Measurements from ENCODE around the gene C22orf39.

Gene C22orf39

DNA sequence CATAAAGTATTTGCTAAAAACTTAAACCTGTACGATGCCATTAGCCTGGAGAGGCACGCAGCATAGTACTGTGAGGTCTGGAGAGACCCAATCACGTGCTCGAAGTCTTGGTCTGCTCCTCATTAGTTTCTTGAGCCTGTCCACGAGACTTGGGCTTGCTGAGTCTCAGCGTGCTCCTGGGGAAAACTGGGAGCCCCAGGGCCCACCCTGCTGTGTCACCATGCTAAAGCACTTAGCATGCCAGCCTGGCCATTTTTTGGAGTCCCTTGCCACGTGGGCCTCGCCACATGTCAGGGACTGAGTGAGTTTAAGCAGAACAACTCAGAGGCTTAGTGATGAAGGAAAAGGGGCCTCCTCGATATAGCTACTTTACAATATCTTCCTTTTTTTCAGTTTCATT lies 34.8 kb upstream of the C22orf39 start:
- ChIA-PET CTCF (interaction anchor here (1.7 kb wide), 1 partner anchor 19 kb away, joined by 4 read pairs; no protein-coding TSS in a partner anchor), POLR2A (no interaction called here)
- DNase-seq (ENCODE audit: extremely low spot score) = no peak
- TF ChIP-seq, protein P1, sequence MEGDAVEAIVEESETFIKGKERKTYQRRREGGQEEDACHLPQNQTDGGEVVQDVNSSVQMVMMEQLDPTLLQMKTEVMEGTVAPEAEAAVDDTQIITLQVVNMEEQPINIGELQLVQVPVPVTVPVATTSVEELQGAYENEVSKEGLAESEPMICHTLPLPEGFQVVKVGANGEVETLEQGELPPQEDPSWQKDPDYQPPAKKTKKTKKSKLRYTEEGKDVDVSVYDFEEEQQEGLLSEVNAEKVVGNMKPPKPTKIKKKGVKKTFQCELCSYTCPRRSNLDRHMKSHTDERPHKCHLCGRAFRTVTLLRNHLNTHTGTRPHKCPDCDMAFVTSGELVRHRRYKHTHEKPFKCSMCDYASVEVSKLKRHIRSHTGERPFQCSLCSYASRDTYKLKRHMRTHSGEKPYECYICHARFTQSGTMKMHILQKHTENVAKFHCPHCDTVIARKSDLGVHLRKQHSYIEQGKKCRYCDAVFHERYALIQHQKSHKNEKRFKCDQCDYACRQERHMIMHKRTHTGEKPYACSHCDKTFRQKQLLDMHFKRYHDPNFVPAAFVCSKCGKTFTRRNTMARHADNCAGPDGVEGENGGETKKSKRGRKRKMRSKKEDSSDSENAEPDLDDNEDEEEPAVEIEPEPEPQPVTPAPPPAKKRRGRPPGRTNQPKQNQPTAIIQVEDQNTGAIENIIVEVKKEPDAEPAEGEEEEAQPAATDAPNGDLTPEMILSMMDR (IDR thresholded peaks at IDR 0.05; ENCODE audit: control extremely low read depth, extremely low read depth, low read depth, missing control alignments) = no peak

DNA sequence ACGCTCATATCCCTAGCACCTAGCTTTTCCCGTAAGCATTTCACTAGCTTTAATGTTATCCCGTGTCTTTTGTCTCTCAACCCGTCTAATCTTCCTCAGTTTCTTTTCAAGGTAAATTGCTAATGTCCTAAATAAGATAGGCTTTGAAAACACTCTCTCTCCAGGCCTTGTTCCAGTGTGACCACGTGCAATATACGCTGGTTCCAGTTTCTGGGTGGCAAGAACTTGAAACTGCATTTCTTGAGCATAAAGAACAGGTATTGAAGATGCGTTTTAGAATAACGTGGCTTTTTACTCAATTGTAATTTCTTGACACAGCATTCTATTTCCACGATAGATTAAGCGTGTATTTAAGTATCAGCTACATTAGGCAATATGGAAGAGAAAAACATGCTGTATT lies 33.3 kb upstream of the C22orf39 start:
- DNase-seq (ENCODE audit: extremely low spot score) = no peak
- ChIA-PET CTCF (interaction anchor here (1.5 to 1.7 kb wide), 2 partner anchors 14 to 149 kb away, joined by 4 to 6 read pairs; no protein-coding TSS in a partner anchor), POLR2A (no interaction called here)
- TF ChIP-seq, protein P1 (IDR thresholded peaks at IDR 0.05; ENCODE audit: control extremely low read depth, extremely low read depth, low read depth, missing control alignments) = no peak

DNA sequence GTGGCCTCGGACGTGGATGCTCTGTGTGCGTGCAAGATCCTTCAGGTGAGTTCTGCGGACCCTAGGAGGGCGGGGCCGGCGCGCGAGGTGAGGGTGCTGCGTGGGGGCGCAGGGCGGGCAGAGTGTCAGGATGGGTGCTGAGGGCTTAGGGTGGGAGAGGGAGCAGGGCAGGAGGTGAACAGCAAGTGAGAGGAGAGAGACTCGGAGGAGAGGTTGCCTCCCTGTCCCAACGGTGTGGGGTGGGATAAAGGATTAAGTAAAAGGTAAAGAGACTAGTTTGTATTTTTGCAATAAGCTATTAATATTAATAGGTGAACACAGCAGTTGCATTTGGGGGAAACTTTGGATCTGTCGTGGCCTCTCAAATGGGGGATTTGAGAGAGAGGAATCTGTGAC lies 32.7 kb upstream of the C22orf39 start:
- POLR2A ChIA-PET = interaction anchor here (1.0 kb wide), 1 partner anchor 33 kb away, joined by 4 read pairs; the partner anchor contains the start of gene C22orf39
- no peak for DNase-seq (ENCODE audit: extremely low spot score)
- TF ChIP-seq, protein P1 (IDR thresholded peaks at IDR 0.05; ENCODE audit: control extremely low read depth, extremely low read depth, low read depth, missing control alignments) = no peak
- CTCF ChIA-PET = interaction anchor here (1.0 to 1.7 kb wide), 5 partner anchors 9 to 301 kb away, joined by 3 to 6 read pairs (median 4); partner anchors contain the start of gene SLC25A1

DNA sequence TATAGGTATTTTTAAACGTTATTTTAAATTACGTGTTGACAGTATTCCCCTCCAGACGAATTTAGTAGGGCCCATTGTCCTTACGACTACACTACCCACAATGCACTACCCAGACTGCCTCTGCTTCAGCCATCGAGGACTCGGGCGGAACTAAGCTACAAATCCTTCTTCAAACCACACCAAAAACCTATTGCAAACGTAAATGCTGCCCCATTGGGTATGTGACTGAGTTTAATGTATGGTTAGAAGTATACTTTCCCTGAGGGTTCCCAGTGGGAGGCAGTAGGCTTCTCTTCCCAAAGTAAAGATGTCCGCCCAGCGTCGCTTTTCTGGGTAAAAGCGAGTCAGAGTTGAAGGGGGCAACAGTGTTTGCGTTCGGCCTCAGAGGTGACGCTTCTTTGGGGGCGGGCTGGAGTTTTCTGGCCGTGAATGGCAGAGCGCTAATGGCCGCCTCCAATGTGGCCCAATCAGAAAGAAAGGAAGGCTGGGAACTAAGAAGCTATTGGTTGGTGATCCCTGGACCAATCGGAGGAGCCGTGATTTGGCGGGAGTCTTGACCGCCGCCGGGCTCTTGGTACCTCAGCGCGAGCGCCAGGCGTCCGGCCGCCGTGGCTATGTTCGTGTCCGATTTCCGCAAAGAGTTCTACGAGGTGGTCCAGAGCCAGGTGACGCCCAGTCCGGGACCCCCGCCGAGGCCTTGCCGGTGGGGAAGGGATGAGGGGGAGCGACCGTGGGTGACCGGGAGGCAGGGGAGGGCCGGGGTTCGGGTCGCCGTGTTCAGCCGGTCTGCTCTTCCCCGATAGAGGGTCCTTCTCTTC lies 32.1 kb upstream of the C22orf39 start, which contains the start of gene CDC45:
TSS of gene CDC45 (plus strand) at position 566 of the 818 bp plus-strand sequence. CDS start at position 615, 49 bp downstream.
- ChIA-PET POLR2A (interaction anchor here (0.5 to 1.0 kb wide), 2 partner anchors 32 to 304 kb away, joined by 4 to 6 read pairs; partner anchors contain the start of gene C22orf39), CTCF (interaction anchor here (1.0 to 1.7 kb wide), 6 partner anchors 9 to 301 kb away, joined by 3 to 6 read pairs (median 4); partner anchors contain the start of gene SLC25A1)

DNA sequence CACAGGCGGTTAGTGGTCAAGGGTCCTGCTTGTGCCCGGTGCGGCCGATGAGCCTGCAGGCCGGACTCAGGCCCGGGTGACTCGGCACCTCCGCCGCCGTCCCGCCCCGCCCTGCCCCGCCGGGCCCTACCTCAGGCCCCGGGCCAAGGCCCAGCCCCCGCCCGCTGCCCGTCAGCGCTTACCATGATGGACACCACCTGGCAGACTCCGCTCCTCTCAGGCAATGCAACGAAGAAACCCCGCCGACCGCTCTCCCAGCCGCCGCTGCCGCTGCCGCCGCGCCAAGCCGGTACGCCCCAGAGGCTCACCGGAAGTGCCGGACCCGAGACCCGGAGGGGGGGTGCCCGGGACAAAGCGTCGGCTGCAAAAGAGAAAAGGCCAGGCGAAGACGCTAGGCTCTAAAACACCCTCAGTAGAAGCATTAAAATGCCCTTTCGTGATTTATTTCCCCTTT lies 31.4 kb upstream of the C22orf39 start, which contains the start of gene UFD1:
TSS of gene UFD1 (minus strand) at position 293 of the 454 bp plus-strand sequence. CDS start at position 185, 108 bp downstream.
- ChIA-PET POLR2A (interaction anchor here (0.5 kb wide), 1 partner anchor 304 kb away, joined by 6 read pairs; no protein-coding TSS in a partner anchor), CTCF (interaction anchor here (1.0 to 2.3 kb wide), 6 partner anchors 9 to 300 kb away, joined by 3 to 16 read pairs (median 4); partner anchors contain the start of gene SLC25A1)
- TF ChIP-seq, protein P1 (IDR thresholded peaks at IDR 0.05; ENCODE audit: control extremely low read depth, extremely low read depth, low read depth, missing control alignments) = no peak
- peak; percentile 85 for DNase-seq (ENCODE audit: extremely low spot score)

More for the DNA sequence above, 32.1 kb upstream of the C22orf39 start, which contains the start of gene CDC45:
- DNase-seq (ENCODE audit: extremely low spot score) = peak; percentile 98
- TF ChIP-seq, protein P1 (IDR thresholded peaks at IDR 0.05; ENCODE audit: control extremely low read depth, extremely low read depth, low read depth, missing control alignments) = no peak
